Suppressor macrophage treated with lipopolysaccharide for 1 hour (primary cell): Measurements from ENCODE around the gene USP2.

Experiments
- DNase-seq, 3 donors: peaks; one replicate each; pipeline ENCODE4 v3.0.0-alpha.2; 2020 to 2022

Gene USP2

DNA sequence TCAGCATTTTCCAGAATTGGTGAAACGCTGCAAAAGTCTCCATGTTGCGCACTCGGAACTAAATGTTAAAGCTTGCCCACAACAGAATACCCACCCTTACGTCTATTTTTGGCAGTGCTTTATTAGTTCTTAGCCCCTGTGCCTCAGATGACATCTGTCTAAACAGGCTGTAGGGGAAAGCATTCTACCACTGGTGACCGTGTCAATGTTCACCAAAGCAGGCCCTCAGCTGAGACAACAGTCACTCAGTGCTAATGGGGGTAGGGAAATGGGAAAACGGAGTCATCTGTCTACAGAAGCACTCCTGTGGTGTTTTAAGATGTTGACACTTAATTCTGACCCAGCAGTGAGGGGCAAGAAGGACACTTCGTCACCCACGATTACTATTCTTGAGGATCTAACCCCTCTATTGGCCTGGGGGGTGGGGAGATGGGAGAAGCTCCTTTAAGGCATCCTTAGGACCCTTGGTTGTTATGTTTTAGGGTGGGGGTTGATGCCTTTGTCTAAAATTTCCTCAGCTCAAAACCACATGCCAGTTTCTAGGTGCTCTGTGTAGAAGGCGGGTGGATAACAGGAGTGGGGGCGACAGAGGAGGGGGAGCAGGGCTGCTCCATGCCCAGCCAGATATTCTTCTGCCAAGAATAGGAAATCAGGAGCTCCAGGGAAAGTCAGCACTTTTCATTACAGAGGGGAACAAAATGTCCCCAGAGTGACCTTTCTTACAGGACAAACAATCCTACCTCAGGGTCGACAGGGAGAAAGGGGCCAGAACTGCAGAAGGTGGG is 19.4 kb downstream of the USP2 start:
- DNase-seq, result peak; percentile 44 to 61 (median 53)

DNA sequence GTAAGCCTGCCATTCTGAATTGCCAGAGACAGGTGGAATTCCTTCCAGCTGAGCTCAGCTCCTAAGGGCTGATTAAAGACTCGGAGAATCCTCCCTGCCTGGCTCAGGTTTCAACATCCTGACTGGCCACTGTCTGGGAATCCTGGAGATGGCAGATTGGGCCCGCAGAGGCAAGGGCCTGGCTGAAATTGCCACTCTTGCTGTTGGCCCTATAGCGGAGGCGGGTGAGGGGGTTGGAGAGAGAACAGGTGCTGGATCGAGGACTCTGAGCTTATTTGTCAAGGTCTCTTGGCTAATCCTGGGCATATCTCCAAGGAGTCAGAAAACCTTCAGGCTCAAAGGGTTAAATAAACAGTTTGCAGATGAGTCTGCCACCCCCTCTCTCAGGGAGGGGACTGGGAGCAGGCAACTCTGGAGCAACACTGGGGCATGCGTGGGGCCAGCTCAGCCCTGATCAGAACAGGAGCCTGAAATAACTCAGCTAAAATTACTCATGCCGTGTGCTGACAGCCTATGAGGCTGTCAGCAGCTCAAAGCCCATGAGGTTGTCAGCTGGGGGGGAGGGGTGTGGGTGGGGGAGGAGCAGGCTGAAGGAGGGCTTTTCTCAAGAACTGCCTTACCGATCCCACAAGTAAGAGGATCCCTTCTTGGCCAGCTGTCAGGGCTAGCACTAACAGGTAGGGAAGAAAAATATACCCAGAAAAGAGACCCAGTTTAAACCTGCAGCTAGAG is 20.3 kb downstream of the USP2 start:
- DNase-seq, result peak; percentile 85 to 90 (median 87)

DNA sequence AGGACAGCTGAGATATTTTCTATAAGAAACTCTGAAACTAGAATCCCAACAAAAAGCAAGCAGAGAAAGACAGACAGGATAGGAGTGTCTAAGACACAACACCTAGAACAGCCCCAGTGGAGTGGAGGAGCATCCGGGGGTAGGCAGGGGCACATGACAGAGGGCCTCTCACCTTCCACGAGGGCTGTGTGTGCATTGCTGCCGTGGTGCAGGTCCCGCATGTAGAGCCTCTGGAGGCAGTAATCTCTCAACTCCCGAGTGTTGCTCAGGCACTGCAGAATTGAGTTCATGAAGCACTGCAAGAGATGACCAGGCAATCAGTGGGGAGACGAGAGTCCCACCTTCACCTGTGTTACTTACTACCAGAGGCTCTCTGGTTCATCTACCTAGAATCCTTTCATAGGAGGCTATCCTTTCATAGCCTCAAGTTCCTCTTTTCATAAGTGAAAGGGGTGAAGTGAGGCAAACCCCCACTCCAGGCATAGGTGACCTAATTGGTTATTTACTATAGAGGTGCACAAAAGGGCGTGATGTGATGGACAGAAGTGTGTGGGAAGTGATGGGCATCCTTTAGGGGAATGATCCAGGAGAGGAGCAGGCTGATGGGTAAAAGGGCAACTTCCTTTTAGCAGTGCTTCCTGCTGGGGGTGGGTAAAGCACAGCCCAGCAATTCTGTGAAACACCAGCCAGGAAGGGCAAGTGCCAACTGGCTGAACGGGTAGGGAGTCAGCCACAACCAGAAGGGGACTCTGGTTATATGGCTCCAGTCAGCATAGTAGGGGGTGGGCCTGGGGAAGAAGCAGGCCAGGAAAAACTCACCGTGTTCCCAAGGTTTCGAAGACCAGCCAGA is 21.9 kb downstream of the USP2 start:
- DNase-seq, result peak; percentile 71 to 73 (median 72)

DNA sequence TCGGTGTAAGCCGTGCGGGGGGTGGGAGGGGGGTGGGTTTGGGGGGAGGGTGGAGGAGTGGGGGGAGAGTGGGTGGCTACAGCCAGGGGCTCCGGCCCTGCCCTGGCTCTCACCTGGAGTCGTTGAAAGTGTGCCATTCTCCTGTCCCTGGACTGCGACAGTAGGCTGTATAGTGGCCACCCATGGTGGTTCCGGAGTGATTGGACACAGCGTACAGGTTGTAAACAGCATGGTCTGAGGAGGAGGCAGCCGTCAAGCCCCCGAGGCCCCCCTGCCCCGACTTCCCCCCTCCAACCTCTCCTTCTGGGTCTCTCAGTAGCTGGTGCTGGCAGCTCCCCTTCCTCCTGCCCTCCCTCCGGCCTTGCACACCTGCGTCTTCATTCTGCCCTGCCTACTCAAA is 24.4 kb downstream of the USP2 start:
- DNase-seq, result no peak

DNA sequence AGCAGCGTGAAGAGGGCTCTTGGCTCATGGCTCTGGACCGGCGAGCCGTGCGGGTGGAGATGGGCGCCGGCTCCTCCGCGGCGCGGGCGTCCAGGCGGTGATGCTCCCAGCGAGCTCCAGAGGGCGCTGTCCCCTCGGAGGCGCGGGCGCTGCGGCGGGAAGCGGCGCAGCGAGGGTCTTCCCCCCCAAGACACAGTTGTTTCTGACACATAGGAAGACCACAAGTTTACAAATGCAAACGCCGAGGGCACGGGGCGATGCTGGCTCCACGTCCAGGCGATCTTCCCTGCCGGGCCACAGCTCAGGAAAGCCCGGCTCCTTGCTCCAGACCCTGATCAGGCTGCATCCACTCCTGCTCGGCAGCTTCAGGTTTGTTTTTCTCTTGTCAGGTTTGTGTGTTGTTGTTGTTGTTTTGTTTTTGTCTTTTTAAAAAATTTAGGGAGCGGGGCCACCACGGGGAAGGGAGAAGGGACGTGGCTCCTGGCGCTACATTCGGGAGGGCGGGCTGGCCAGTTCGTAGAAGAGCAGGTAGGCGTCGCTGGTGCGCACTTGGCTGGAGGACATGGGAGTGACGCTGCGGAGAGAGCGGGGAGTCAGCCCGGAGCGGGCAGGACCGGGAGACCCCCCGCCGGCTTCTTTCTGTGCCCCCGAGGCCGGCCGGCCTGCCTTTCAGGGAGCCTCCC is 25.0 kb downstream of the USP2 start:
- DNase-seq, result peak; percentile 77 to 89 (median 83)

DNA sequence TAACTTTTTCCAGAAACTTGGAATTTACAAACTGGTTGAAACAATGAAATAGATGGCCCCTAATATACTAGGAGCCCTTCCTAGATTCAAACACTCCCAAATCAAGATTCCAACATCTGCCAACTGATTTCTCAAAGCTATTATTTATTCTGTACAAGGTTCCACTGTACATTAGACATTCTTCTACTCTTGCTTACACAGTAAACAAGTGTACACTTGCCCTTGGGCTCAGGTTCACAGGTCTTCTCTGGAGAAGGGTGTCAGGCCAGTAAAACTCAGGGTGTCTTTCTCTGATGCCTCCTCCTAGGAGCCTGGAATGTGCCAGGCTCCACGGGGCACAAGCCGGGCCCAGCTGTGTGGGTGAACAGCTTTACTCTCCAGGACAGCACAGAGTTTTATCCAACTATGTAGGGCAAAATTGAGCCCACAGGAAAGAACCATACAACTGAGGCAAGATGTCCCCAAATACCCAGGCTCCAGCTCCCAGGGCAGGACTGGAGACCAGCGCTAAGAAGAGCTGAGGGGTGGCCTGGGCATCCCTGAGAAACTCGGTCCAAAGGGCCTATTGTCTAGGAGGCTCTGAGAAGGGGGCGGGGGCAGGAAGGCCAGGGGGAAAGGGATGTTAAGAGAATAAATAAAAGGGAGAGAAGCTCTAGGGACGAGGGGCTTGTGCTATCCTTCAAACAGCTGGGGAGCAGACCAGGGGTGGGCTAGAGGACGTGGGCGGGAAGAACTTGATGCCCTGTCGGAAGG is 26.2 kb downstream of the USP2 start:
- DNase-seq, result no peak

DNA sequence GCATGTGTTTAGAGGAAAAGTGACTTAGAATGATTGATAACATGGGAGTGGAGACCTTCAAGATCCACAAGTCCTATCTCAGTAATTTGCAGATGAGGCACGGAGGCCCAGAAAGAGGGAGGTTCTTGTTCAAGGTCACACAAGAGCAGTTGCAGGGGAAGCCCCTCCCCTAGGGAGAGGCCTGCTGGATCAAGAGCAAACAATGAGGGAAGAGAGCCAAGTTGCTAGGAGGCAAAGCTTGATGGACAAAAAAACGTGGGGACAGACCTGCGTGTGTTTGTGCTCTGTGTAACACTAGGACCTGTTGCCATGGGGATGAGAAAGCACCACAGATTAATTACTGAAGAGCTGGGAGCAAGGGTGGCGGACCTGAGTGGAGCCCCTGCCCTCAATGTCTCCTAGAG is 28.6 kb downstream of the USP2 start:
- no peak for DNase-seq

DNA sequence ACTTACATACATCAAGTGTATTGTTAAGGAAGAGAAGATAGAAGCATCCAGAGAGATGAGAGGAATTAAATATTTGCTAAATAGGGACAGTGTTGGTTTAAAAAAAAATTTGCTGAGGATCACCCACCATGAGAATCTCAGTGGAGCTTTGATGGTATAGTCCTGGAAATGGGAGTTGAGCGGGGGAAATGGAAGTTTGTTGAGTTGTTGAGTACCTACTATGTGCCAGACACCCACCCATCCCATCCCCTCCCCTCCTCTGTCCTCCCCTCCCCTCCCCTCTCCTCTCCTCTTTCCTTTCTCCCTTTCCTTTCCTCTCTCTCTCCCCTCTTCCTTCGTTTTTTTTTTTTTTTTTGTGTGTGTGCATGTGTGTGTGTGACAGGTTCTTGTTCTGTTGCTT is 30.3 kb downstream of the USP2 start:
- no peak for DNase-seq

DNA sequence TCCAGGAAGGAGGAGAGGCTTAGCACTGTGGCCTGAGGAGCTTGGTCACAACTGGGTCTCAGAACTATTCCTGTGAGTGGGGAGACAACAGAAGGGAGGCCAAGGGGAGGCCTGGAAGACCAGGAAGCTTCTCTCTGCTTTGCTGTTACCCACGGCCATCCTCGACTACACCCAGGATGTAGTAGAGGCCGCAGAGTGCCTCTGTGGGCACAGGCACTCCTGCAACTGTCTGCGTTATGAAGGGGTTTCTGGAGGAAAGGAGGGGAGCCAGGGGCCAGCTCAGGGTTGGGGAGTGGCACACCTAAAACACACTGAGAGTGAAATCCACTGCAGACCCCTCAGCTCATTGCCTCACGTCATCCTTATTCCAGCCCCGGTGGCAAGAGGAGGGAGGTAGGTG is 31.2 kb downstream of the USP2 start:
- no peak for DNase-seq

DNA sequence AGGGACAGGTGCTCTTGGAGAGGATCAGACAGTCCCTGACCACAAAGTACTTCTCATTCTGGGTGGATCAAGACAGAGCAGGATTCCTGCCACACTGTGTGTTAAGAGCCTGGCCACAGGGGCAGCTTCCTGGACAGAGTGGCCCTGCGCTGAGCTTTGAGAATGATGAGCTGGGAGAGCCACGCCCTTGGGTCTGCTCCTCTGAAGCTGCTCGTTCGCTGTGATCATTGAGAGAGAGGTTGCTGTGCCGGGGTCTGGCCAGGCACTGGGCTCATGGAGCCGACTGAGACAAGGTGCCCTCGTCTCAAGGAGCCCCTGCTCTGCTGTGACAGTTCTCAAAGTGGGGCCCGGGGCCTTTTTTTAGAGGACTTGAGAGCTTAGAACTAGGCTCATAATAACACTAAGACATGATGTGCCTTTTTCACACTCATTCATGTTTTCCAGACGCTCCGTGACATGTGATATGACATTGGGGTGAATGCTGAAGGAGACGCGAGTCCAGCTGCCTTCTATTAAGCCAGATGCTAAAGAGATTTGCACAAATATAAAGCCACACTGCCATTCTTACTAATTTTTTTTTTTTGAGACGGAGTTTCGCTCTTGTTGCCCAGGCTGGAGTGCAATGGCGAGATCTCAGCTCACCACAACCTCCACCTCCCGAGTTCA is 33.4 kb downstream of the USP2 start:
- DNase-seq, result no peak

DNA sequence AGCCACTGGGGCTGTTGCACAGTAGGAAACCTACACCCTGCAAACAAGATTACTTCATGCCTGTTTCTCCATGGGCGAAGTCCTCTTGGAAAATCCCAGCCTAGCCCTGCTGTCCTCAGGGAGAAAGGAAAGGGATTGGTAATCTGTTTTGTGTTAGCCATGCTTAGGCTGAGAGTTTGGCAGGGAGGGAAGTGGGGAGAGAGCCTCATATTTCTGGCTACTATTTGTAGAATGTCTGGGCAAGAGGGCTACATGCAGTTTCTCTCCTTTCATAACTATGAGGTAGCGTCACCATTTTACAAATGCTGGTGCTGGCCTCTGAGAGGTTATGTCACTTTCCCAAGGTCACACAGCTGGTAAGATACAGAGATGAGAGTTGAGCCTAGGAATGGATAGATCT is 34.2 kb downstream of the USP2 start:
- no peak for DNase-seq

DNA sequence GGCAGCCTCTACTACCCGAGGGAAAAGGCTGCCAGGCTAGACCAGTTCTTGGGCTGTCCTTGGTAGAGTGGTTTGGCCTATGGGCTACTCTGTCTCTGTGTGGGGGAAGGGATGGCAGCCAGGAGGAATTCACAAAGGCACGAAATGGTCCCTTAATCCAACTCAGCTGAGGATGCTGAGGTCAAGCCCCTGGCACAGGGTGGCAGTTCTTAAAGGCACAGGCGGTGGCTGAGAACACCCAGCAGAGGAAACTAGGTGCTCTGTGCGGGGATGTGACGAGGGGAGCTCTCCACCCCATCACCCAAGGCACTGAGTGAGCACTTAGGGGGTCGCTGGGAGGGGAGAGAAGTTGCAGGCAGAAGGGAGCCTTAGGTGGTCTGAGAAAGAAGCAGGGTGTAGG is 34.9 kb downstream of the USP2 start, which contains the start of gene MFRP:
MFRP (minus strand) TSS at position 101 of the 400 bp plus-strand sequence. CDS start 192 bp downstream, outside the sequence.
- DNase-seq, result no peak

DNA sequence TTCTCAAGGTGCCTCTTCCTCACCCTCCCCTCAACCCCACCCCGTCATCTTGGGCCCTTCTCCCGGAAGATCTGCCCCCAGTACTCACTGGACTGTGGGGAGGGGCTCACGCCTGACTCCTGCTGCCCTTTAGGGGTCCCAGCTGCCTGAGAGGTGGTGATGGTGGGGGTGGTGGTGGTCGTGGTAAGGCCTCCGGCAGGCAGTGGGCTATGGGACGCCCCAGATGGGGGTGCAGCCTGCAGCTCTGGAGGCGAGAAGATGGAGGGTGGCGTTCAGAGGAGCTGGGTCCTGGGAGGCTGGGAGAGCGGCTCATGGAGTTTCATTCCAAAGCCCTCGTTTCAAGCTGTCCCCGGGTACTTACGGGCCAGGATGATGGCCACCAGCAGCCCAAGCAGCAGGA is 35.8 kb downstream of the USP2 start:
- no peak for DNase-seq

DNA sequence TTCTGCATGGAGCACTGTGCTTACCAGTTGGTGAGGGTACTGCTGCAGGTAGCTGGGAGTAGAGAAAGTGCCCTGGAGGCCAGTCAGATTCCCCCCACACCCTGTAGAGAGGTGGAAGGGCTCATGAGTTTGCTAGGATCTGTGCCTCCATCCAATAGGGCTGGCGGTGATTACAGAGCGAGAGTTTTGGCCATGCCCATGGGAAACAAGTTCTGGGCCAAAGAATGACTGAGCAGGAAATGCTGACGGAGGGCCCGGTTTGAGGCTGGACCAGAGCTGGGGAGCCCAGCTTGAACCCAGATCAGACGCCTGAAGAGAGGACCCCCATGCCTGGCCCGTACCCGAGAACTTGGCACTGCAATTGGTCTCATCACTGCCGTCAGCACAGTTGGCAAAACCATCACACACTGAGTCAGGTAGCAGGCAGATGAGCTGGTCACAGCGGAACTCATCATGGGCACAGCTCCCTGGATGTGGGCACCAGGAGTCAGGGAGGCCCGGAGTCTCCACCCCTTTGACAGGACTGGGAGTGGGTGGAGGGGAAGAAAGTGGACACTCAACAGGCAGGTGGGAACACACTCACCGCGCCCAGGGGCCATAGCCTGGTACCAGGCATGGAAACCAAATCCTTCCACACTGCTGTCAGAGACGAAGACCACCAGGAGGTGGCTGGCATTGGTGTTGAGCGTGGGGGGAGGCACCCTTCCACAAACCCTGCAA is 37.0 kb downstream of the USP2 start:
- no peak for DNase-seq

DNA sequence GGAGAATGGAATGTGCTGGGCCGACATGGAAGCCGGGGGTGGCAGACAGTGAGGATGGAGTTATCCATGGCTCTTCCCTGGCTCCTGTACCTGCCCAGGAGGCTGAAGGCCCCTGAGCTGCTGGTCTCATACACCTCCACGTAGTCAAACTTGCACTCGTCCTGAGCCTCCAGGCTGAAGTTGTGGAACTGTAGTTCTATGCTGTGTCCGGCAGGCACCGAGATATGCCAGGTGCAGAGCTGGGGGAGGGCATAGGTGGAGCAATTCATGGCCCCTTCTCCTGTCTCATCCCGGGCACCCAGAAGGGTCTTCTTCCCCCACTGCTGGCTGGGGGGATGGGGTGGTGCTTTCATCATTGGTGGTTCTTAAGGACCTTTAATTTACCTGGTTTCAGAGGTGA is 37.8 kb downstream of the USP2 start:
- no peak for DNase-seq

DNA sequence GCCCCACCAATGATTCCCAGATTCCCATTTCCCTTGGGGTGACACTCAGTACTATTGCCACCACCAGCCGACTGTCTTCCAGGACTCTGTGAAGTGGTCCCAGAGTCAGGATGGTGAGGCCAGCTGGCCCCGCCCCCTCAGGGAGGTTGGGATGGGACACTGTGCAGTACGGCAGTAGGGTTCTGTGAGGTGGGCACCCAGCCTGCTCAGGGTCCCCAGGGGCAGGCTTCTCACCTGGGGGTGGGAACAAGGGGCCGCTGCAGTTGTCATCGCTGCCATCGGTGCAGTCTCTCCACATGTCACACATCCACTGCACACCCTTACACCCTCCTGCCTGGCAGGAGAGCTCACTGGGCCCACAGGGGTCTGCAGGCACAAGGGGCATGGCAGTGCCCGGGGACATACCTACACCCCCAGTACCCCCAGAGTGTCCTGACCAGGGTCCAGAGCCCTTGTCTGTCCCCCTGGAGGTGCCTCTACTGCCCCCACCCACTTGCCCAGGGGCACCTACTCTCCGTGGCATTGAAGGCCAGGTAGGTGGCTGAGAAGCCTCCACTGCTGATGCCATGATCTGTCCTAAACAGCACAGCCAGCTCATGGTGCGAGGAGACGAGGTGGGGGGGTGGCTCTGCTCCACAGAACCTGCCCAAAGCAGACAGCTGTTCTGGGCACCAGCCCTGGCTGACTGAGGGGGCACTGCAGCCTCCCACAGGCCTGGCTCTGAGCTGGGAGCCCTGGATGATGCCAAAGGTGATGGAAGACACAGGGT is 38.9 kb downstream of the USP2 start:
- DNase-seq, result no peak

DNA sequence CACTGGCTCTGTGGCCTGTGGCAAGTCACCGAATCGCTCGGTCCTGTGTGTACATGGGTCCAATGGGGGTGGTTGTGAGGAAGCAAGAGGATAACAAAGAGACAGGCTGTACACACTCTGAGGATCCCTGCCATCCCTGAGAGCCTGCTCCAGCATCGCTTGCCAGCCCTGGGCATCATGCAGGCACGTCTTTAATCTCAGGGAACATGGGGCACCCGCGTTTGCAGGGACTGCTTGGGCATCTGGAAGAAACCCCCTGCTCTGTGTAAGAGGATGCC is 39.5 kb downstream of the USP2 start:
- DNase-seq, result no peak

DNA sequence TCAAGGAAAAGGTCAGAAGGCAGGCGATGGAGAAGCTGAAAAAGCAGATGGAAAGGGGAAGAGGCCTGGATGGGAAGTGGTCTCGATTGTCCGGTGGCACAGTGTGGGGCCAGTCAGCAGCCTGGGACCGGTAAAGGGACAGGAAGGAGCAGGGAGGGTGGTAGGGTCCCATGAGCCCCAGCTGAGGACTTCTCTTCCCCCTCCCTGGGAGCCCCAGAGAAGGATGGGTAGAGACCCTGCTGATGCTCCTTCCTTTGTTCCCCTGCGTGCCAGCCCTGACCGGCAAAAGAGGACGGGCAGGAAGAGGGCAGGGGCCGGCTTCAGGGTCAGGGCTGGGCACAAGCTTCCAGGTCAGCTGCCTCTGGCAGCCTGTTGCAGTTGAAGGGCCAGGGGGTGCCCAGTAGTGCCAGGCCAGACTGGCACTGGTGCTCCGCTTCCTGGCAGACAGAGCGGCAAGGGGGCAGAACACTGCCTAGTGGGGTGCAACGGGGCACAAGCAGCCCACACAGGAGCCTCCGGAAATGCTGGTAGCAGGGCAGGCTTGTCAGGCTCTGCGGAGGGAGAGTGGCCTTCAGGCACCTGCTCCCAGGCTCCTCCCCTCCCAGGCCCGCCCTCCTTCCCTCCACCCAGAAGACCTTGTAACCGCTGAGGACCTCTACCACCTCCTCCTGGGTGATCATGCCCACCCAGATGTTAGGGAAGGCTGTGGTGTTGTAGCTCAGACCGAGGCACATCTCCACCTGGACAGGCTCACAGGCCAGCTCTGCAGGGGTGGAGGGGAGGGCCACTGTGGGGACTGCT is 40.1 kb downstream of the USP2 start:
- peak in 1 of 3 donors; percentile 38 for DNase-seq
